Stimulated activated CD8-positive, alpha-beta memory T cell treated with anti-CD3 and anti-CD28 coated beads, Interleukin-7, amount 100 ng/mL, for 4 hours (primary cell): Measurements from ENCODE around the gene ANKRD60.

ENCODE experiments used
- DNase-seq, 2 donors: peaks; one replicate each; pipeline ENCODE4 v3.0.0-alpha.2; 2020; ENCODE audit warnings: low read depth in 2 of 2

ANKRD60 gene

DNA sequence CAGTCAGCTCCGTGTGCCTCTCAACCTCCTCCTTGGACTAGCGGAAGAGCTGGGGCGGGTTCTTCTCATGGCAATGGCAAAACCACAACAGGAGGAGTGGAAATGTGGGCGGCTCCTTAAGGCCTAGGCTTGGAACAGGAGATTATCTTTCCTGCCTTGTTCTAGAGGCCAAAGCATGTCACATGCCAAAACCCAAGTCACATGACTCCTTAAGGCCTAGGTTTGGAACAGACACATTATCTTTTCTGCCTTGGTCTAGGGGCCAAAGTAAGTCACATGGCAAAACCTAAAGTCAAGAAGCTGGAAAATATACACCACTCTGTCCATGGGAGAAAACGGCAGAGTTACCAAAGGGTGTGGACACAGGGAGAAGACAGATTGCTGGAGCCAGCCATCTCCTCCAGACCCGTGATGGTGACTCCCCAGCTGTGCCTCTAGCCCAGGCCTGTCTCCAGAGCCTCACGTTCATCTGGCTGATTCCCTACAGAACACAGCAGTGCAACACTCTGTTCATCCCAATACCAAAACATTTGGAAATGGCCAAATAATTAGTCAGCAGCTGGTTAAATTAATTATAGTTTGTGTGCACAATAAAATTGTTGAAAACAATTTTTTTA, 34.2 kb downstream of the ANKRD60 start:
- no peak for DNase-seq

GRCh38 chr20:58192567-58192966, 35.9 kb downstream of the ANKRD60 start:
- peak in 1 of 2 donors; percentile 7 for DNase-seq

DNA sequence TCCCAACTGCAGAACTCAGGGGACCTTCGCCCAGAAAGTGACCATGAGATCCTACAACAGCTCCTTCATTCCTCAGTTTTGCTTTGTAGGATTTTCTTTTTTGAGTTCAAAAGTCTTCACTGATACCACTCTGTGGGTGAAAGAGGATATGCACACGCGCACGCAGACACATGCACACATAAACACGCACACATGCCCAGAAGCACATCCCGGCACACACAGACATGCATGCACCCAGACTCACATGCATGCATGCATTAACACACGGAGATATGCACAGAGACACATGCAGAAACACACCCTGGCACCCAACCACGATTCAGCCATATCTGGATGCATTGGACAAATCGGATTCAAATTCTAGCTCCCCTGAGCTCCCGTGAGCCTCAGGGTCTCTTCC, 36.4 kb downstream of the ANKRD60 start:
- no peak for DNase-seq

DNA sequence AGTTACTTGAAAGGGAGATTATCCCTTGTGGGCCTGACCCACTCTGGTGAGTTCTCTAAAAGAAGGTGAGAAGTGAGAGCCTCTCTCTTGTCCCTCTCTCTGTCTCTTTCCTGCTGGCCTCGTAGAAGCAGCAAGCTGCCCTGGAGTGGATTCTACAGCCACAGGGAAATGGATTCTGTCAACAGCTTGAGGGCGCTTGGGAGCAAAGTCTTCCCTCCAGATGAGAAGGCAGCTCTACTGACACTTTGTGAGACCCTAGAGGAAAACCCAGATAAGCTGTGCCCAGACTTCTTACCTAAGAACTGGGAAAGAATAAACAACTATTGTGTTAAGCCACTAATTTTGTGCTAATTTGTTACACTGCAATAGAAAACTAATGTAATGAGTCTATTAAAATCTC, 39.9 kb downstream of the ANKRD60 start:
- DNase-seq = no peak

DNA sequence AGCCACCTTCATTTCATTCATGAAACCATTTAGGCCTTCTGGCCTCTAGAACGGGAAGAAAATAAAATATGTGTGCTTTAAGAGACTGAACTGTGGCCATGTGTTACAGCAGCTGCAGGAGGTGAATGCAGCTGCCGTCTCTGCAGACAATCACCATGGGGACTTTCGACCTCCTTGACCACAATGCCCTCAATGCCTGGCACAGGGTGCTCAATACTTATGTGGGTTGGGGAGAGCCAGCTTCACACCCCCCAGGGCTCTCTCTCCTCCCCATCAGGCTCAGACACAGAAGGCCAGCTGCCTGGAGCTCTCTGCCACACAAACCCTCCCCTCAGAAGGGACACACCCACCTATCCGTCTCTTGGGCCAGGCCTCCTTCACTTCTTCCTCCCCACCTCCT, 43.5 kb downstream of the ANKRD60 start:
- no peak for DNase-seq

GRCh38 chr20:58184063-58184462, 44.4 kb downstream of the ANKRD60 start:
- no peak for DNase-seq

GRCh38 chr20:58182521-58183140, 45.8 kb downstream of the ANKRD60 start:
- DNase-seq = no peak

DNA sequence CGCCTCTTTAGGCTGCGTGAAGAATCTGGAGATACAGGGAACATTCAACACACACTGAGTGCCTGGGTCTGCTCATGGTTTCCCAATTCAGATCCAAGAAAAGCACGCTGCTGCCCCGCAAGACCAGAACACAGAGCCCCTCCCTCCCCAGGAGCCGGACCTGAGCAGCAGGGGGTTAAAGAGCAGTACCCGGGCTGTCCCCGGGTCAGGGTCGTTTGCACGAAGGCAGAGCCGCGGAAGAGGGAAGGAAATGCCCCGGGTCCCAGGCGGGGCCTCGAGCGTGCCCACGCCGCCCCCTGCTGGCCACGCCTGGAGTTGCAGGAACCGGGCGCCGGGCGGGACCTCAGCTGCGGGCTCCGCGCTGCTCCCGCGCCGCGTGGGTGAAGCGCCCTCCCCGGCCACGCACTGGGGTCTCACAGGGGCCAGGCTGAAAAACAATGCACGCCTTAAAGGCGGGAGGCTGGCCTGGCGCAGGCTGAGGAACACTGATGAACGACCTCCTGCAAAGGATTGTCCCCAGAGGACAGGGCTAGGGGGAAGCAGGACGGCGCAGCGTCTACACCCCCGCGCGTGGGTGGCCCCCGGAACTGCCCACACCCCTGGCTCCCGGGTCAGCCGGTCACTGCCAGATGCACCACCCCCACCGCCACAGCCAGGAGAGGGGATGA, 48.9 kb downstream of the ANKRD60 start:
- DNase-seq = peak; percentile 10 to 40

- DNase-seq = no peak
Observed at GRCh38 chr20:58179083-58179431, 49.4 kb downstream of the ANKRD60 start.

- no peak for DNase-seq
Observed at GRCh38 chr20:58177799-58178198, 50.7 kb downstream of the ANKRD60 start.

DNA sequence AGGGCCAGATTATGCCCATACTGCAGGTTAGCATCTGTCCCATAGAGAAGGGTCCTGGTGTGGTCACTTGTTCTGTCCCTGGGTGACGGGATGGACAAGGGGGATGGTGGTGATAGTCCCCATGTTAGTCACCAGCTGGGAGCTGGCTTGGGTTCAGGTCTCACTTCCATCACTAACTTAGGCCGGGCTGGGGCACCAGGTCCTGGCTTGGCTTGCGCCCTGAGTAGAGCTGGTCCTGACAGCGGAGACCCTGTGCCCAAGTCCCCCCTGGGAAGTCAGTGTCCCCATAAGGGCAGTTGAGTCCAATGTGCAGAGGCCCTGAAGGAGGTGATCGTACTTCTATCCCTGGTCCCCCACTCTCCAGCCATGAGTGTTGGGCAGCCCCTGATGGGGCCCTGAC, 52.6 kb downstream of the ANKRD60 start:
- DNase-seq = no peak

DNA sequence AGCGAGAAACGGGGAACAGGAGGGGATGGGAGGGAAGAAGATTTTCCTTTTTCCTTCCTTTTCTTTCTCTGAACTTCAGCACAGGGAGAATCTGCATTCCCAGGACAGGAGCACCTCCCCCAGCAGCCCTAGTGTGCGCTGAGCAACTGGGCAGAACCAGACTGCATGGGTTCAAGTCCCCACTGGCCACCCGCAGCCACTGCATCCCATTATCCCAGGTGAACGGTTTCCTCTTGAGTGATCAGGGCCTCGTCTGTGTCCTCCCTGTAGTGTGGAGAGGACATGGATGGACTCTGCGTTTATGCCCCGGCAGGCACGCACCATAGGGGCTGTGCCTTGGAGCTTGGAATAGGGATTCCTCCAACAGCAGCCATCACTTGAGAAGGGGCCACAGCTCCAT, 53.0 kb downstream of the ANKRD60 start:
- DNase-seq = no peak

DNA sequence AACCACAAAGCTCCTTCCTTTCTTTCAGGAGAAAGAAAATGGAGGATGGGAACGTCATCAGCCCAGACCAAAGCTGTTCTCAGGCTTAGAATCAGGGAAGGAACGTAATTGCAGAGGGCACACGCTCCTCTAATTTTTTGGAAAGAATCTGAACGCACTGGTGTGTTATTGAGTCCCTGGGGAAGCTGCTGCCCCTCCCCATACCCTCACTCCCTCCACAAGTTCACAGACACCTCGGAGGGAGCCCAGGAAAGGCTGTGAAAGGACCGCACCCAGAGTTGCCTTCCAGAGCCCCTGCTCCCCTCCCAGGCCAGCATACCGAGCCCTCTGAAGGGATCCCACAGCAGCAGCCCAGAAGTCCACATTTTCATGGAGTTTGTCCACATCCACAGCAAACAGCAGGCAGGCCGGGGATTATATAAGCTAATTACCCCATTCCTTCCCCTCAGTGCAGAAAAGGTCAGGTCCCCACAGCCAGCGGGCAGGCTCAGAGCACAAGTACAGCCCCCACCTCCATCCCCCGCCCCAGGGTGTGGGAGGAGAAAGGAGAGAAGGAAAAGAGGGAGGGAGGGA, 53.7 kb downstream of the ANKRD60 start:
- DNase-seq = no peak

- DNase-seq = no peak
Observed at GRCh38 chr20:58173930-58174707, 54.3 kb downstream of the ANKRD60 start.

GRCh38 chr20:58173091-58173490, 55.4 kb downstream of the ANKRD60 start:
- no peak for DNase-seq

- no peak for DNase-seq
Observed at GRCh38 chr20:58171796-58172425, 56.5 kb downstream of the ANKRD60 start.

- no peak for DNase-seq
Observed at GRCh38 chr20:58169450-58169849, 59.0 kb downstream of the ANKRD60 start.

DNA sequence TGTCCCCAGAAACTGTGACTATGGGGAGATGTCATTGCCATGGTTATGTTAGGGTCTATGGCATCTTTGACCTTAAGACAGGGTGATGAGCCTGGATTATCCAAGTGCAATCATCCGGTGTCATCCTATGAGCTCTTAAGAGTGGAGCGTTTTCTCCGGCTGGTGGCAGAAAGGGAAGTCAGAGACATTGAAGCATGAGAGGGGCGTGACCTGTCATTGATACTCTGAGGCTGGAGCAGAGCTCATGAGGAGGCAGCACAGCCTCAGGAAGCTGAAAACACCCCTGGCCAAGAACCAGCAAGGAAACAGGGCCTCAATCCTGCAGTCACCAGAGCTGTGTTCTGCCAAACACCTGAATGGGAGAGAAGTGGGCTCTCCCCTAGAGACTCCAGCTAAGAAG, 59.6 kb downstream of the ANKRD60 start:
- DNase-seq = no peak

DNA sequence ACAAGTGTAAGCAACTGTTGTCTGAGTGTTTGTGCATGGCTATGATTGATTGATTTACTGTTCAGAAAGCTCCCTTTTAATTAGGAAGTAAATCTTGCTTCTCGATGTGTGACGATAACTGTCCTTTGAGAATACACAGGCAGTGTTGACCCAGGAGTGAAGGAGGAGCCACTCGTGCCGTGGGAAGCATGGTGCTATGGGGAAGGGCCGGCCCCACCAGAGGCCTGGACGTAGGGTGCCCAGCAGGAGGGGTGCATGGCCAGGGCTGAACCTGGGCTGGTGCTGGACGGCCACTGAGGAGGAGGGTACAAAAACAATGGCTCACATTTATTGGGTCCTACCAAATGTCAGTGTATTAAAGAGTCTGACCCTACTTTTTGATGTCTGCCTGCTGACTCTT, 60.7 kb downstream of the ANKRD60 start:
- DNase-seq = no peak
